GM12865 (cell line): Measurements from ENCODE around the gene MAN1B1.

ENCODE experiments used
- DNase-seq: peaks from one replicate; pipeline ENCODE4 v3.0.0; 2010; ENCODE audit warnings: low read depth
- H3K4me3 ChIP-seq: 2 replicates; pipeline ENCODE4 v1.5.1; 2011; ENCODE audit warnings: mild to moderate bottlenecking, low read depth, low read length, control low read depth
- TF ChIP-seq, protein P1 (sequence below): IDR thresholded peaks from 2 replicates; pipeline ENCODE4 v1.5.1; 2011; ENCODE audit warnings: low read length, control low read depth, low read depth, inconsistent platforms; ENCODE audit not compliant: insufficient read depth; ENCODE audit errors: missing control alignments

MAN1B1 gene

DNA sequence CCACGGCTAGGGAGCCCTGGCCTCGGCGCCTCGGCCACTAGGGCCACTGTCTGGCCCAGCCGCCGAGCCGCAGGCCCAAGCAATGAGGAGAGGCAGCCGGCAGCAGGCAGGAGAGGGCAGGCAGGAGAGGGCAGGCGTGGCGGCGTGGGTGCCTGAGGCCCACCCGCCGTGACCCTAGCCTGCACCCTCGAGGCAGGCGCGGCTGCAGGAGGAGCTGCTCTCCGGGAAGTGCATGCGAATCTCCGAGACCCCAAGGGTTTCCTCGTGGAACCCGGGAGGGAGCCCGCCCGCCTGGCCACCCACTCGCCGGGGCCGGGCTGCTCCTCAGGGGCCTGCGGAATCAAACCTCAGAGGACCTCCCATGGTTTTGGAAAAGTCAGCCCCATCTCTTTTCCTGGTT lies 61.5 kb downstream of the MAN1B1 start:
- DNase-seq: no peak
- TF ChIP-seq, protein P1, sequence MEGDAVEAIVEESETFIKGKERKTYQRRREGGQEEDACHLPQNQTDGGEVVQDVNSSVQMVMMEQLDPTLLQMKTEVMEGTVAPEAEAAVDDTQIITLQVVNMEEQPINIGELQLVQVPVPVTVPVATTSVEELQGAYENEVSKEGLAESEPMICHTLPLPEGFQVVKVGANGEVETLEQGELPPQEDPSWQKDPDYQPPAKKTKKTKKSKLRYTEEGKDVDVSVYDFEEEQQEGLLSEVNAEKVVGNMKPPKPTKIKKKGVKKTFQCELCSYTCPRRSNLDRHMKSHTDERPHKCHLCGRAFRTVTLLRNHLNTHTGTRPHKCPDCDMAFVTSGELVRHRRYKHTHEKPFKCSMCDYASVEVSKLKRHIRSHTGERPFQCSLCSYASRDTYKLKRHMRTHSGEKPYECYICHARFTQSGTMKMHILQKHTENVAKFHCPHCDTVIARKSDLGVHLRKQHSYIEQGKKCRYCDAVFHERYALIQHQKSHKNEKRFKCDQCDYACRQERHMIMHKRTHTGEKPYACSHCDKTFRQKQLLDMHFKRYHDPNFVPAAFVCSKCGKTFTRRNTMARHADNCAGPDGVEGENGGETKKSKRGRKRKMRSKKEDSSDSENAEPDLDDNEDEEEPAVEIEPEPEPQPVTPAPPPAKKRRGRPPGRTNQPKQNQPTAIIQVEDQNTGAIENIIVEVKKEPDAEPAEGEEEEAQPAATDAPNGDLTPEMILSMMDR: no peak
- H3K4me3 ChIP-seq: no peak overlapping the region

DNA sequence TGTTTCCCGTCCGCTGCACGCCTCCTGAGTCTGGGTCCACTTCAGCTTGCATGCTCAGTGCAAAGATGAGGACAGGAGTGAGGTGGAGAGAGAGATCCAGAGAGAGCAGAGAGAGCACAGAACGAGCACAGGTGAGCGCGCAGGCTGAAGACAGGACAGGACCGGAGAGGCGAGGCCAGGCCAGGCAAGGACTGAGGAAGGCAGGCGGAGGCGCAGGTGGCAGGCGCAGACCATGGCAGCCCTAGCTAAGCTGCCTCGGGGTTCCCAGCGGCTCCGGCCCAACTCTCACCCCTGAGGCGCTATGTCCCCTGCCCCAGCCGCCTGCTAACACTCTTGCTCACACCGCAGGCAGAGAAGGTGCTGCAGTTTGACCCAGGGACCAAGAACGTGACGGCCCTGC lies 61.9 kb downstream of the MAN1B1 start:
- DNase-seq: no peak
- TF ChIP-seq, protein P1: no peak
- no peak overlapping the region for H3K4me3 ChIP-seq

DNA sequence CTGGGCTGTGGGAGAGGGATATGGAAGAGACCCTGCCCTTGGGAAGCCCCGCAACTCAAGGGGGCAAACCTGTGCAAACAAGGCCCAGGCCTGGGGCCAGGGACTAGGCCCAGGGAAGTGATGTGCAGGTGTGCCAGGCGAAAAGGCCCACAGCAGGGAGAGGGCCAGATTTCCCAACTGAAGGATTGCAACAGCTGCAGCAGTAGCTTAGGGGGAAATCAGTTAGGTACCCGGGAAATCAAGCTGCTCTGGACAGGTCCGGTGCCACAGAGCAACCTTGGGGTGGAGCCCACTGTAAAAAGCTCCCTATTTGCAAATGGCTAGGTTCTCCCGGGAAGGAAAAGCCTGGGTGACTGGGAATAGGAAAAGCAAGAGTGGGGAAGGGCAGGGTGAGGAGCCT lies 62.6 kb downstream of the MAN1B1 start:
- TF ChIP-seq, protein P1: no peak
- peak overlapping the region; percentile 30 for H3K4me3 ChIP-seq
- no peak for DNase-seq

GRCh38 chr9:137149942-137150616 lies 63.3 kb downstream of the MAN1B1 start:
- DNase-seq: peak; percentile 90
- peak overlapping the region; percentile 30 for H3K4me3 ChIP-seq
- TF ChIP-seq, protein P1: no peak

DNA sequence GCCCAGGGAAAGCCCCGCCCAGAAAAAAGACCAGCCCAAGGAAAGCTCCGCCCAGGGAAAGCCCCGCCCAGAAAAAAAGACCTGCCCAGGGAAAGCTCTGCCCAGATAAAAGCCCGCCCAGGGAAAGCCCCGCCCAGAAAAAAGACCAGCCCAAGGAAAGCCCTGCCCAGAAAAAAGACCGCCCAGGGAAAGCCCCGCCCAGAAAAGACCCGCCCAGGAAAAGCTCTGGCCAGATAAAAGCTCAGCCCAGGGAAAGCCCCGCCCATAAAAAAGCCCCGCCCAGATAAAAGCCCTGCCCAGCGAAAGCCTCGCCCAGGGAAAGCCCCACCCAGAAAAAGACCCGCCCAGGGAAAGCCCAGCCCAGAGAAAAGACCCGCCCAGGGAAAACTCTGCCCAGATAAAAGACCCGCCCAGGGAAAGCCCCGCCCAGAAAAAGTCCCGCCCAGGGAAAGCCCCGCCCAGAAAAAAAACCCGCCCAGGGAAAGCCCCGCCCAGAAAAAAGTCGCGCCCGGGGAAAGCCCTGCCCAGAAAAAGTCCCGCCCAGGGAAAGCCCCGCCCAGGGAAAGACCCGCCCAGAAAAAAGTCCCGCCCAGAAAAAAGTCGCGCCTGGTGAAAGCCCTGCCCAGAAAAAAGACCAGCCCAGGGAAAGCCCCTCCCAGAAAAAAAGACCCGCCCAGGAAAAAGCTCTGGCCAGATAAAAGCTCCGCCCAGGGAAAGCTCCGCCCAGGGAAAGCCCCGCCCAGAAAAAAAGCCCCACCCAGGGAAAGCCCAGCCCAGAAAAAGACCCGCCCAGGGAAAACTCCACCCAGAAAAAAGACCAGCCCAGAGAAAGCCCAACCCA lies 64.1 kb downstream of the MAN1B1 start:
- peak; percentile 93 for DNase-seq
- H3K4me3 ChIP-seq: no peak overlapping the region
- TF ChIP-seq, protein P1: no peak

DNA sequence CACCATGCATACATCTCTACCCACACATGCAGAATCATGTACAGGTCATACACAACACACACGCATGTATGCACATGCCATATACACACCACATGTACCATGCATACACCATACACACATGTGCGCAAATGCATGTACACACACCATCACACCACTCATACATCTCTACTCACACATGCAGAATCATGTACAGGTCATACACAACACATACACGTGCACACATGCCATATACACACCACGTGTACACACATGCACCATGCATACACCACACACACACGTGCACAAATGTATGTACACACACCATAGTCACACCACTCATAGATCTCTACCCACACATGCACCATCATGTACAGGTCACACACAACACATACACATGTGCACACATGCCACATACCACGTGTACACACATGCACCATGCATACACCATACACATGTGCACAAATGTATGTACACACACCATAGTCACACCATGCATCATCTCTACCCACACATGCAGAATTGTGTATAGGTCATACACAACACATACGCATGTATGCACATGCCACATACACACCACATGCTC lies 66.1 kb downstream of the MAN1B1 start:
- no peak for DNase-seq
- H3K4me3 ChIP-seq: no peak overlapping the region
- TF ChIP-seq, protein P1: no peak
